ENCODE measurements around the gene ALKBH3.

ALKBH3 gene

DNA sequence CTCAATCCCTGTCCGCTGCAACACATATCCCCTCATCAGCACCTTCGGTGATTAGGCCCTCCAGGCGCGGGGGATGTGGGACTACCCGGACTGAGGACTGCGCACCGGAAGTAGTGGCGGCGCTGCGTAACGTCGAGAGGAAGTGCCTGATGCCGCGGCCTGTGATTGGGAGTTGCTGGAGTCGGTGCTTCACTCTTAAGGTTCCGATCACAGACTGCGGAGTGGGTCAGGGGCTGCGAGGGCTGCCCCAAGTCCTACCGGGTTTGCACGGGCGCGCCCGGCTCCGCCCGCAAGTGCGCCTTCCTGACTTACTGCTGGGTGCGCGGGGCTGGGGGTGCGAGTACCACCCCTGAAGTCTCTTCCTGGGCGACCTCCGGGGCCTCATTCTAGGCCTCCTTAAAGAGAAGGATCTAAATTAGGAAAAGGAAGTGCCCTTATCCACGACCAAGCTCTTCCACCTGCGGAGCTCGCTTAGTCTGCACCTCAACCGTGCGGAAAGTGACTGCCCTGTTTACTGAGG lies at the start of gene ALKBH3:
ALKBH3 (plus strand) TSS at position 192 of the 520 bp plus-strand sequence. CDS start 1,822 bp downstream, outside the sequence.
- in situ Hi-C loops (cut with MboI; ENCODE audit: low sequenced_read_pairs), result no loop called here

DNA sequence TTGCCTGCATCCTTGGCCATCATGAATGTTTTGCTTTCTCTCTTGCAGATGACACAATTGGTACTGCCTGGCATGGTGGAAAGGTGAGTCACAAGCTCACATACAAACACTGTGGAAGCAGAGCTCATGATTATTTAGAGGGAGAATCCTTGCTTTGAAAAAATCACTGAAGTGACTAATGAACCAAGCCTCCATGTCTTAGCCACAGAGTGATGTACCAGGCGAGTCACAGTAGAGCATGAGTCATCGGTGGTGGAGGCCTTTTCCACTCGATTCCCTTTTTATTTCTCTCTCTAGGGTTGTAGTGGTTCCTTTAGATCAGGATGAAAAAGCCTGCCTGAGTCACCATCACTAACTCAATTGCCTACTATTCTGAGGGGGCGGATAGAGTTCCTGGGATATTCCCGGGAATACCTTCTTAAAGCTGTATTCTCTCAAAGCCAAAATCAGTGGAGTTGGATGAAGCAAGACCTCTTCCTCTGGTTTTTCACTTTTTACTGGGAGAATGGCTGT lies 49.6 kb upstream of the ALKBH3 start:
- in situ Hi-C loops (cut with MboI; ENCODE audit: low sequenced_read_pairs), result no loop called here

DNA sequence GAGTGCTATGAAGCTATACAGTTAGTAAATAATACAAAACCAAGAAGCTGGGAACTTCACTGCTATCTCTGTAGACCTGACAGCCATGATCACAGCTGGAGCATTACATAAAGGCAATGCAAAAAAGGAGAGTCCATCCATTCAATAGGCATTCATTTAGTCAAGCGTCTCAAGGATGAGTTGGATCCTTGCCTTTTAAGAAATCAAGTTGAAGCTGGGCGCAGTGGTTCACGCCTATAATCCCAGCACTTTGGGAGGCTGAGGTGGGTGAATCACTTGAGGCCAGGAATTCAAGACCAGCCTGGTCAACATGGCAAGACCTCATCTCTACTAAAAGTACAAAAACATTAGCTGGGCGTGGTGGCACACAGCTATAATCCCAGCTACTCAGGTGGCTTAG lies 48.1 kb upstream of the ALKBH3 start:
- in situ Hi-C loops (cut with MboI; ENCODE audit: low sequenced_read_pairs), result no loop called here

DNA sequence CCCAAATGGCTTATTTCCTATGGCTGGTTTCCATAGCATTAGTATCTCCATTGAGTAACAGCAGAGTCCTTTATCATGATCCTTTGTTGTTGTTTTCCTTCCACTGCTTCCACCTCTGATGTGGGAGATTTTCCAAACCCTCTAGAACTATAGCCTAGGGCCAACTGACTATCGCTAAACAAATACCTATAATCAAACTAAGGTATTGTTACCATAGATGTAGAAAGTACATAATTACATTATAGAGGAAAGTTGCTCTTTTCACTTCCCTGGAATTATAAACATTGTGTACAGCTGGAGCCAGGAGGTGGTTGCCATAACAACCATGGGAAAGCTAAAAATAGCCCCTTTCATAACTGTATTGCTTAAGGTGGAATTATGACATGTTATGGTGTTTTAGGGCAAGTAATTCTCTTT lies 47.0 kb upstream of the ALKBH3 start:
- in situ Hi-C loops (cut with MboI; ENCODE audit: low sequenced_read_pairs), result no loop called here

GRCh38 chr11:43834286-43834685 lies 46.3 kb upstream of the ALKBH3 start:
- in situ Hi-C loops (cut with MboI; ENCODE audit: low sequenced_read_pairs), result no loop called here

DNA sequence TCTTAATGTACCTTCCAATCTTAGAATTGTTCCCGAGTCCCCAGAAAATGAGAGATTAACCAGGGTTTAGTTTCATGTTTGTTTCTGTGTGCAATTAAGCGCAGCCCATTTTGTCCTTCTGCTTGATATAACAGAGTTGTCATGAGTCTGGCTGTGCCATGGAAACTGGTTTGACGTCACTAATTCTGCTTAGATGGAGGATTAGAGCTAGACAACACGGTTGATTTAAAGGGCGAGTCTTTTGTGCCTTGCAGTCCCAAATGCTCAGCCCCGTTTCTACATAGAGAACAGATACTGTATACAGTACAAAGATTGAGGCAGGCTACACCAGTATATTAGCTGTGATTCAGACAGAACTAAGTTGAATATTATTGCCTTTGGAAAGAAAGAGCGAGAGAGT lies 45.5 kb upstream of the ALKBH3 start:
- in situ Hi-C loops (cut with MboI; ENCODE audit: low sequenced_read_pairs), result no loop called here

GRCh38 chr11:43837879-43838278 lies 42.8 kb upstream of the ALKBH3 start:
- in situ Hi-C loops (cut with MboI; ENCODE audit: low sequenced_read_pairs), result no loop called here

DNA sequence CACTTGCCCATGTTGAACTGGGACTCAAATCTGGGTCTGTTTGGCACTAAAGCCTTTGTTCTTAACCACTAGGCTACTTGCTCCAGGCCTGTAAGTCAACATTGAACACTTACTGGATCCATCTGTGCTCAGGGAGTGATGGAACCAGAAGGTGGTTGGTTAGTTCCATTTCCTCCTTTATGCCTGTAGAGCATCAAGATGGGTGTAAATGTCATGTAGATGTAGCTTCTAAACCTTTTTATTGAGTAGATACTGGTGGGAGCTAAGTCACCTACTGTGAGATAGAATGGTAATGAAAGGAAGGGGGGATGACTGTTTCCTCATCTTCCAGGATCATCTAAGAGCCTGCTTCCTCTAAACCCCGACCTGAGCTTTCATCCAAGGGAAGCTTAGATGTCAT lies 38.6 kb upstream of the ALKBH3 start:
- in situ Hi-C loops (cut with MboI; ENCODE audit: low sequenced_read_pairs), result no loop called here

DNA sequence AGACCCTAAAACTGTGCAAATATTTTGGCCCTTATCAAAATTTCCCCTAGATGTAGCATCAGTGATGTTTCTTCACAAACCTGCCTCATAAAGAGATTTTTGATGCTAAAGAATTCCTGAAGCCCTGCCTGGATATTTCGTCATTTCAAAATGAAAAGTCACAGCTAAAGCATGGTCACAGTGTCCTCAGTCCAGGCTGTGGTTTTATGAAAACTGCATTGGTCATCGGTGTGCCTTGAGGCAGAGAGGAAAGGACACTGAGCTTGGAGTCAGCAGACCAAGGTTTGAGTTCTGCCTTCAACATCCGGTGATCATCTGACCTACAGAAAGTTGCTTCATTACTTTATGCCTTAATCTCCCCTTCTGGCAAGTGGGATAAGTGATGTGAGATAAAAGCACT lies 34.8 kb upstream of the ALKBH3 start:
- in situ Hi-C loops (cut with MboI; ENCODE audit: low sequenced_read_pairs), result no loop called here

- in situ Hi-C loops (cut with MboI; ENCODE audit: low sequenced_read_pairs), result no loop called here
Measured at GRCh38 chr11:43852057-43852636, 28.5 kb upstream of the ALKBH3 start.

DNA sequence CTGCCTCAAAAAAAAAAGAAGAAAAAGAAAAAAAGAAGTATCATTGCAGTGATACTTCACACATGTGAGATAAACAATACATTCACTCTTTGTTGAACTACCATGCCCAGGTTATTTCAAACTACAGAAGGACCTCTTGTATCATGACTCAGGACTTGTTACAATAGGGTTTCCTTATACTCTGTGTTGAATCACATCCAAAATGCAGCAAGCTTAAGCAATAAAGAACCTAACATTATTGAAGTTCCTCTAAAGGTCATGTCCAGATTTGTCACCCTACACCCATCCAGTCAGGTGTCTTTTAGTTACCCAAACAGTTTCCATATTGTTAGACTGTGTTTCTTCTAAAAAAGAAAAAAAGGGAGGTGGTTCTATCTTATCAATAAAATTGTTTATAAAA lies 26.9 kb upstream of the ALKBH3 start:
- in situ Hi-C loops (cut with MboI; ENCODE audit: low sequenced_read_pairs), result no loop called here

DNA sequence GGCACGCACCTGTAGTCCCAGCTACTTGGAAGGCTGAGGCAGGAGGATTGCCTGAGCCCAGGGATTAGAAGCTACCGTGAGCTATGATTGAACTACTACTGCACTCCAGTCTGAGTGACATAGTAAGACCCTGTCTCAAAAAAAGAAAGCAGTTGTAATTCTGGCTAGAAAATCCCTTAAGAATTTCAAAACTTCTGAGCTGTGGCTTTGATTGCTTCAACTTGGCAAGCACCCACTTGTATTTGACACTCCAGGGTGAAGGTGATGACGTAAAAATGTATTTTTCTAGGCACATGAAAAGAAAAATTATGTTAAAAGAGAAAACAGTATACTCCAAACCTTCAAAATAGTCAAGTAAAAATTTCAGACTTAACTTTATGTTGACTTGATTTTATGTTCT lies 23.6 kb upstream of the ALKBH3 start:
- in situ Hi-C loops (cut with MboI; ENCODE audit: low sequenced_read_pairs), result no loop called here

GRCh38 chr11:43861141-43861540 lies 19.5 kb upstream of the ALKBH3 start:
- in situ Hi-C loops (cut with MboI; ENCODE audit: low sequenced_read_pairs), result no loop called here

DNA sequence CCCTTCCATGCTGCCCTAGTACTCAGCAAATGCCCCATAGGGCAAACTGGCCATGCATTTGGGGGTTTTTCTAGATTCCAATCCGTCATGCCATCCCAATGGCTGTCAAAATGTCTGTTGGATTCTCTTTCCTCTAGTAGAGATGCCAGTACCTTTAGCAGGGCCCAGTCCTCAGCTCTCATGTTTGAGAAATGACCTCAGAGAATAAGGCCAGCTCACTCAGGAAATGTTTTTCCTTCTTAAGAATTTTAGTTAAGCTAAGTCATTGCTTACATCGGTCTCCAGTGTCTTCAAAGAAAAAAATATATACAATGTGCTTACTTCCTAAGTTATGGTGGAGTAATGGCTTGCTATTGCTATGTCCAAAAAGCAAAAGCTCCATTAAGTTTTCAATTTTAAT lies 14.1 kb upstream of the ALKBH3 start:
- in situ Hi-C loops (cut with MboI; ENCODE audit: low sequenced_read_pairs), result no loop called here

- in situ Hi-C loops (cut with MboI; ENCODE audit: low sequenced_read_pairs), result no loop called here
Measured at GRCh38 chr11:43866969-43867368, 13.7 kb upstream of the ALKBH3 start.

- in situ Hi-C loops (cut with MboI; ENCODE audit: low sequenced_read_pairs), result no loop called here
Measured at GRCh38 chr11:43868852-43869567, 11.6 kb upstream of the ALKBH3 start.

- in situ Hi-C loops (cut with MboI; ENCODE audit: low sequenced_read_pairs), result no loop called here
Measured at GRCh38 chr11:43871051-43871450, 9.6 kb upstream of the ALKBH3 start.

DNA sequence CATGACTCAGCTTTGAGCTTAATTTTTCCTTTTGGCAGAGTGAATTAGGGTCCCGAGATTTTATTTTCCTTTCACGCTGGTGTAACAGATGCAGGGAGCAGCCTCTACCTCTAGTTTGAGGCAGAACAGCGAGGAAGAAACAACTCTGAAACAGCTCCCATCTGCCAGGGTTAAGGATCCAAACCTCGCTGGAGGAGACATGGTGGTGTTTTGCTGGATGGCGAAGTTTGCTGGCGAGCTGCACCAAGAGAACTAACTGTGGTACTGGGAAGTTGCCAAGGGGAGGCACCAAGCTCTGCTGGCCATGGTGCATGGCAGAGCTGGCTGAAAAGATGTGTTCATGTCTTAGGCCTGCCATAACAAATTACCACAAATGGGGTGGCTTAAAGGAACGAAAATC lies 7.6 kb upstream of the ALKBH3 start:
- in situ Hi-C loops (cut with MboI; ENCODE audit: low sequenced_read_pairs), result no loop called here

DNA sequence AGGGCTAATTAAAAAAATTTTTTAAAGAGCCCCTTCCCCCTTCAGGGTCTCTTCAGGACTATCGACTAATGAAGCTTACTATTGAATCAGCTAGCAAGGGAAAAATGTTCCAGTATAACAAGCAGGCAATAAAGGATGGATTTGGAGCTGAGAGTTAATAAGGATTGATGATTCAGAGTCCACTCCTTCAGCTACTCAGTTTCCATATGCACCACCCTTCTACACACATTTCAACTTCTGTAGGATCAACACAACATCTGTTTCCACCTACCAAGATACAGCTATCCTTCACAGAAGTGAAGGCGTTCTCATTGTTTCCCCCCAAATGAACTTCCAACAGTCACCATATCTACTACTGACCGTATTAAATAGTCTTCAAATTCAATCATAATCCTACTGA lies 6.6 kb upstream of the ALKBH3 start:
- in situ Hi-C loops (cut with MboI; ENCODE audit: low sequenced_read_pairs), result no loop called here

GRCh38 chr11:43874738-43875137 lies 5.9 kb upstream of the ALKBH3 start:
- in situ Hi-C loops (cut with MboI; ENCODE audit: low sequenced_read_pairs), result no loop called here

DNA sequence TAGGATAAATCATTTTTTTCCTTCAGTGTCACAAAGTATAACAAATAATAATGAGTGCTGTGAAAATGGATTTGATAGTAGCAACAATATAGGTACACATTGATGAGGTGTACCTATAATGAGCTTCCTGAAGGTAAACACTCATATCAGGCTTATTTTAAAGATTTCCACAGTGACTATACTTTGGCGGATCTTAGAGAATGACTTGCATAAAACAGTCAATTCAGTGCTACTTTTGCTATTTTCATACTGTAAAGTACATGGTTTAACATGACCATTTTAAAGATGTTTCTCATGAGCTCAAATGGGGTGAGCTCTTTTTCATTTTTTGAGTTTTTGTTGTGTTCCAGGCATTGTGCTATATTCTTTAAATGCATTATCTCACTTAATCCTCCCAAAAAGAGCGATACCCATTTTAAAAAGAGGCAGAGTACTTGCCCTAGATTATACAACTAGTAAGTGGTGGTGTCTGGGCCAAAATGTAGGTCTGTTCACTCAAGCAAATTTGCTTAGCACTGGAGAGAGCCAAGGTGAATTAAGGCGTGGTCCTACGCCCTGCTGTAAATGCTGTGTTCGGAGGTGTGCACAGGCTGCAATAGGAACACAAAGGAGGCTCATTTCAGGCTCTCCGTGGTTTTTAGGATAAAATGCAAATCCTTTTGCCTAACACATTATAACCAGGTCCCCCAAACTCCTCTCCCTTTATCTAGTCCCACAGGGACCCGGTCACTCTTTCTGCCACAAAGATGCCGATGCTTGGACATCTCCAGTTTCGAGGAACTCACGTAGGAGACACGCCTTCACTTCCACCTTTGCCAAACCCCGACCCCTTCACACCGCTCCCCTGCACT lies 617 bp upstream of the ALKBH3 start:
- in situ Hi-C loops (cut with MboI; ENCODE audit: low sequenced_read_pairs), result no loop called here
